ENCODE measurements around the gene HDAC9.

GRCh38 chr7:18597754-18598153, 102.2 kb downstream of the HDAC9 start:
- TF ChIP-seq ZNF274 (IDR thresholded peaks at IDR 0.05; ENCODE audit: low read depth, low read length) (no peak), YY1 (IDR thresholded peaks at IDR 0.05; ENCODE audit: insufficient read depth, insufficient read length) (no peak), SUZ12 (IDR thresholded peaks at IDR 0.05; ENCODE audit: extremely low read depth, insufficient read depth, insufficient read length) (no peak)
